HG03565 (cell line): ENCODE measurements around the gene SUSD1.
A peak's percentile ranks its signal among the peaks of the same experiment; 100 is the strongest.
"Not testable (repeated sequence)": the region's sequence is repeated elsewhere in the genome, so short reads cannot be mapped to it uniquely, and the experiment has no call there.

Source experiments
- ATAC-seq: cut with Tn5 transposase; IDR thresholded peaks from one replicate; pipeline ENCODE4 v1.9.1; 2021; ENCODE audit warnings: mild to moderate bottlenecking, moderate library complexity; ENCODE audit not compliant: unreplicated experiment

SUSD1 gene

GRCh38 chr9:112174965-112175795, at the start of gene SUSD1:
Gene SUSD1, minus strand, starts transcription at chr9:112175297. Its CDS starts 62 bp downstream, at chr9:112175235.
- ATAC-seq, result peak; percentile 47

- ATAC-seq, result no peak
These were observed 49.5 kb upstream of the SUSD1 start for GRCh38 chr9:112224401-112225289.

GRCh38 chr9:112218908-112219307, 43.8 kb upstream of the SUSD1 start:
- ATAC-seq, result peak; percentile 90

GRCh38 chr9:112212926-112213325, 37.8 kb upstream of the SUSD1 start:
- no peak for ATAC-seq

GRCh38 chr9:112207451-112207850, 32.4 kb upstream of the SUSD1 start:
- no peak for ATAC-seq

GRCh38 chr9:112203536-112203935, 28.4 kb upstream of the SUSD1 start:
- ATAC-seq, result no peak

- no peak for ATAC-seq
These were observed 25.6 kb upstream of the SUSD1 start for GRCh38 chr9:112200711-112201110.

GRCh38 chr9:112198646-112199045, 23.5 kb upstream of the SUSD1 start:
- no peak for ATAC-seq

- ATAC-seq, result no peak
These were observed 19.9 kb upstream of the SUSD1 start for GRCh38 chr9:112194969-112195431.

GRCh38 chr9:112193572-112194288, 18.6 kb upstream of the SUSD1 start:
- no peak for ATAC-seq

- not testable (repeated sequence) for ATAC-seq
These were observed 15.2 kb upstream of the SUSD1 start for GRCh38 chr9:112190320-112190719.

GRCh38 chr9:112188884-112189283, 13.8 kb upstream of the SUSD1 start:
- no peak for ATAC-seq

GRCh38 chr9:112187404-112187803, 12.3 kb upstream of the SUSD1 start:
- ATAC-seq, result no peak

- no peak for ATAC-seq
These were observed 11.6 kb upstream of the SUSD1 start for GRCh38 chr9:112186695-112187094.

GRCh38 chr9:112184946-112185345, 9.8 kb upstream of the SUSD1 start:
- no peak for ATAC-seq

- no peak for ATAC-seq
These were observed 9.1 kb upstream of the SUSD1 start for GRCh38 chr9:112184221-112184620.

GRCh38 chr9:112180387-112180881, 5.3 kb upstream of the SUSD1 start:
- no peak for ATAC-seq

- ATAC-seq, result no peak
These were observed 4.7 kb upstream of the SUSD1 start for GRCh38 chr9:112179816-112180215.

GRCh38 chr9:112176524-112176923, 1.4 kb upstream of the SUSD1 start:
- no peak for ATAC-seq

GRCh38 chr9:112175796-112176315, 759 bp upstream of the SUSD1 start:
- ATAC-seq, result no peak
